HG03095 (cell line): ENCODE results near the gene PLSCR1.
"Not testable (repeated sequence)": the region's sequence is repeated elsewhere in the genome, so short reads cannot be mapped to it uniquely, and the experiment has no call there.

Experiments used
- ATAC-seq: cut with Tn5 transposase; IDR thresholded peaks from one replicate; pipeline ENCODE4 v1.9.1; 2021; ENCODE audit warnings: moderate library complexity; ENCODE audit not compliant: unreplicated experiment

PLSCR1 gene

DNA sequence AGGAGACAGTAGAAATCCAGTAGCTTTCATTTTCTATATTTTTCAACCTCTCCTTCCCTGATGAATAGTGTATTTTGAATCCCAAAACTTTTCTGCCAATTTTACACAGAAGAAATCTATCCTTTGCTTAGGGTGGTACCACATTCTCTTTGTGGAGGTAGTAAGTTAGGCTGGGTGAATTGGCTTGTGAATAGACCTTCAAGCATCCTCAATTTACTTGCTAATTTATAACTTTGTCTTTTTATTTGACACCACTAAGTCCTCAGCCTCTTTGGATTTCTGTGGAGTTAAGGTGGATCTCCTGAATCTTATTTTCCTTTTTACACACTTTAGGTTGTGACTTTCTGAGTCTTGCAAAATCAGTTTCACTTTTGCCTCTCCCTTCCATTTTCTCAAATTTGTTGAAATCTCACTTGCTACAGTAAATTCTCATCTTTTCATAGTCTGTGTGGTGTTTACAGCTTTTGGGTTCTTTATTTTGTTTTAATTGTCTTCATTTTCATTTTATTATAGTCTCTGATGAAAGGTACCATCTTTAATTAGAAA lies 5.7 kb upstream of the PLSCR1 start:
- no peak for ATAC-seq

DNA sequence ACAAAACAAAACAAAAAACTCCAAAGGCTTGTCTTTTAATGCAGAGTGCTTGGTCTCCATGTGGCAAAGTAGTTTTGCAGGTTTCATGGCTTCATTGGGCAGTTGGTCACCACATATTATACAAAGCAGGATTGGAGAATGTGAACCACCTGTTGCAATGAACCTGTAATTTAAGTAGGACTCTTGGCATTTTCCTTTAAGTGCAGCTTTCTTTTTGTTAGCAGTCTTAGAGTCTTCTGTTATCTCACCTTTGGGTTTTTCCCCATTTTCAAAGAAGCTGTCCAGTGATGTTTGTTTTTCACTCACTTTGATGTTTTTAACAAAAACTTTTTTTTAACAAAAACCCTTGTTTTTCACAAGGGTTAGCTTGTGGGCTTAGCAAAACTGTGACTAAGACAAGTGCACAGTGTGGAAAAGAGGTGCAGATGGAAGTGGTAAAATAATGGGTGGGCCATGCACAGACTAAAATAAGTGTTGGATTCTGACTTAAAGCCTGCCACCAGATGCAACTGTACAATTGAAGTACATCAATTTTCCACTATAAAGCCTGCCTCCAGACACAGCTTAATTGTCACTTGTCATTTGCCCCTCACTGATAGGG lies 2.9 kb upstream of the PLSCR1 start:
- no peak for ATAC-seq

DNA sequence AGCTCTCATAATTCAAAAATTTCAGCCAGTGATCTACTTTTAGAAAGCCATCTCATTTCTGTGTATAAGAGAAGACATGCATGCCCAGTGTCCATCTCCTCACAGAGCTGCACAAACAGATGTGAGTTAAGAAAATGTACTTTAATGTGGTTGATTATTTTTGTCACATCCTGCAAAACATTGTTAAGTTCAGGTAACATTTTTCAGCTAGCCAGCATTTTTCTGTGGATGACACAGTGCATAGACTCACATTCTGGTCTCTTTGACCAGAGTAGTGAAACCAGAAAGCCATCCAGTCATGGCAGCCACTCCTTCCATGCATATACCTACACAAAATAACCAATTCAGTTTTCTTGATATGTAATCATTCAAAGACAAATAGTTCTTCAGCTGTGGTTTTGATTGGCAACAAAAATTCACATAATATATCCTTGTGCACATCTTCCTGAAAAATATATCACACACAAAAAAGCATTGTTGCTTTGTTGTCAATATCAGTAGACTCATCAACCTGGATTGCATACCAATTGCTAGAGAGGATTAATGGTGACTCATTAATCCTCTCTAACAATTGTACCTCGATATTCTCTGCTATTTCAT lies 2.1 kb upstream of the PLSCR1 start:
- ATAC-seq: no peak

DNA sequence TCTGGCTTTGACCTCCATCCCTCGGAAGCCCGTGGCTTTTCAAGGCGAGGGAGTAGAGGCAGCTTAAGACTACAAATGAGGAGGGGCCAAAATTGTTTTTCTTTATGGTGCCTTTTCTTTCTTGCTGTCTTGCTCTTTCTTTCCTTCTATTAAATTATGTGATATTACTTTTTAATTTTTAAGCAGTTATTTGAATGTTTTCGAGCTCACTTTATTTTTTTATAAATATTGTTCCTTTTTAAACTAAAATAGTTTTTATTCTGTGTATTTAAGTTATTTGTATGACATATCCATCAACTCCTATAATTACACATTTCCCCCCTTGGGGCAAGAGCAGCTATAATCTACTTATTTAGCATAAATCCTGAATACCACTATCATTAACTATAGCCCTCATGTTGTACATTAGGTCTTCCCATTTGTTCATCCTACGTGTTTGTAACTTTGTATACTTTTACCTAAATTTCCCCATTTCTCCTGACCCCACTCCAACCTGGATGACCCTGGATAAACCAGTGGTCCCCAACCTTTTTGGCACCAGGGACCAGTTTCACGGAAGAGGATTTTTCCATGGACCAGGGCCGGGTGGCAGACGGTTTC lies 622 bp upstream of the PLSCR1 start:
- ATAC-seq: no peak

DNA sequence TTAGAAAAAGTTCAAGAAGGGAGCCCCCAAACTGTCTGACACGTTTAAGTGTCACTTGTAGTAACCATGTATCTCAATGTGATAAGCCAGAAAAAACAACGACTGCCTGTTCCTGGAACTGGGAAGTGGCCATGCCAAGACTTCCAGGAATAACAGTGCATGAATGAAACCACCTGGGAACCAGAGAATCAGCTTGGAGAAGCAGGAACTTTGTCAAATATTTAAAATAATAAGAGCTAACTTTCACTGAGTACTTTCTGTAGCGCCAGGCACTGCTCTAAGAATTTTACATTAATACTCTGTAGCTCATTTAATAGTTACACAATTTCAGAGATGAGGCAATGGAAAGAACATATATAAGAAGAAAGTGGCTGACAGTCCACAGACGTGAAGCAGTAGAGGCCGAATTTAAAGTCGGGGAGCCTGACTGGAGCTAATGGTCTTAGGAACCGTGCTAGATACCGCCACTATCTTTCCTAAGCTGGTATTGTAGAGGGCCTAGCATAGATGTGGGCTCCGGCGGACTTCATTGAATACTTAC lies 876 bp downstream of the PLSCR1 start:
- ATAC-seq: peak; percentile 23

DNA sequence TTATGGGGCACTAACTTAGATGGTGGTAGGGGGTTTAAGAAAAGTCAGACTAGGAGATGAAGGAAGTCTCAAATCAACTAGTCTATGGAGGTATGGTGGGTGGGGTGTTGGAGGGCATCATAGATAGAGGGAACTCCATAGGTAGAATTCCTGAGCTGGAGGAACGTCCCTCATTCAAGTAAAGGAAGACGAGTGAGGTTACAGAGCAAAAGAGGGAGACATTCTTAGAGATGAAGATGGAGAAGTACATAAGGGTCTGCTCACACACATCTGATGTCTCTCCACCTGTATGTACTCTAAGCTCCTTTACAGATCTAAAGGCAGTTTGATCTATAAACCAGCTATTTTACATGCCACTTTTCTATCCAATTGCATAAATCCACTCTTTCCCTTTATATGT lies 1.4 kb downstream of the PLSCR1 start:
- ATAC-seq: no peak

DNA sequence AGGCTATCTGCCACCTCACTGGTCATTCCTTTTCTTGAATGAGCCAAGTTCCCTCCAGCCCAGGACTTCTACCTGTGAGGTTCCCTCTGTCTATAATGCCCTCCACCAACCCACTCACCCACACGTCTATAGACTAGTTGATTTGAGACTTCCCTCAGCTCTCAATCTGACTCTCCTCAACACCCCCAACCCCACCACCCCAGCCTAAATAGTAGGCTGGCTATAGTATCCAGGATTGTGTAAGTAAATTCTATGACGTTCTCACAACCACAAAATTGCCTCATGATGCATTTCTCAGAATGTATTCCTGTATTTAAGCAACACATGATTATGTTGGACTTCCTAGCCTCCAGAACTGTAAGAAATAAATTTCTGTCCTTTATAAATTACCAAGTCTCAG lies 2.2 kb downstream of the PLSCR1 start:
- no peak for ATAC-seq

DNA sequence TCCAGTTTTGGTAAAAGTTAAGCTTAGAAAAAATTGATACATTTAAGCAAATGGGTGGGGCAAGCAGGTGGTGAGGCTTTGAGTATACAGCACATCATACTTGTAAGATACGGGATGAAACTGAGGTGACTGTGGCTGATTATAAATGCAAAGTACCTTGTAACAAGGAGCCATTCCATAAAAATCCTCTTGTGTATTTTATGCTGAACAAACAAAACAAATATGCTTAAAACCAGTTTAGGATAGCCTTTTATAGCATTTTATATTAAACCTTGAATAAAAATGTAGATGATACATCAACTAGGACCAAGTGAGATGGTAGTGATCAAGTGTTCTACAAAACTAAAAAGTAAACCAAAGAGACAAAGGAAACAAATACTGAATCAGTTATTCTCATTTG lies 3.4 kb downstream of the PLSCR1 start:
- ATAC-seq: no peak

DNA sequence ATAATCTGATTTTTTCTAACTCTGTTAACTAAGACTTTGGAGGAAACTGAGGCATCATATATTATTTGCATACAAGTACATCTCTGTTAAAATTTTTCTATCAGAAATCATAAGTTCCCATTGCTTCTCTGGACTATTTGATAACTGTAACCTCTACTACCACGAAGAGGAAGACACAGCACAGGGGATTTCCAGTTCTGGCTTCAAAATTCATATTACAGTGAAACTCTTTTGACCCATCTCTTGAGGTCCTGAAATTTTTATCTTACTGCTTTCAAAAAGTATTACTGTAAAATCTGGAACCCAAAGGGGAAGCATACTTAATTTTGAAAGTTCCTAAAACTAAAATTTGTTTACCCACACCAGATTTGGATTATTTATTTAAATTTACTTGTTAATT lies 4.2 kb downstream of the PLSCR1 start:
- ATAC-seq: no peak

DNA sequence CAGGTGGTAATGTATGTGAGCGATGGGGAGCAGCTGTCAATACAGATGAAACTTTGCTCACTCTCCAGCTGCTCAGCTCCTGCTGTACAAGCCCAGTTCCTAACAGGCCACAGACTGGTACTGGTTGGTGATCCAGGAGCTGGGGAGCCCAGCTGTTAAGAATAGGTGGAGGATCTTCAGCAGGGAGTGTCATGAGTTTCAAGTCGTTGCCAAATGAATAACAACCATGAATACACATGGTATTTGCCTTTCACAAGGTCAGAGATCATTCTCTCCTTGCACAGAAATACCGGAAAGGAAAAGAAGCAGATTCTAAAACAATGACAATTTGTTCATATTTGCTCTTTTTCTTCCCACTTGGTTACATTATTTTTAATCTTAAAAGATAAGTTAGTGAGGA lies 5.1 kb downstream of the PLSCR1 start:
- ATAC-seq: no peak

DNA sequence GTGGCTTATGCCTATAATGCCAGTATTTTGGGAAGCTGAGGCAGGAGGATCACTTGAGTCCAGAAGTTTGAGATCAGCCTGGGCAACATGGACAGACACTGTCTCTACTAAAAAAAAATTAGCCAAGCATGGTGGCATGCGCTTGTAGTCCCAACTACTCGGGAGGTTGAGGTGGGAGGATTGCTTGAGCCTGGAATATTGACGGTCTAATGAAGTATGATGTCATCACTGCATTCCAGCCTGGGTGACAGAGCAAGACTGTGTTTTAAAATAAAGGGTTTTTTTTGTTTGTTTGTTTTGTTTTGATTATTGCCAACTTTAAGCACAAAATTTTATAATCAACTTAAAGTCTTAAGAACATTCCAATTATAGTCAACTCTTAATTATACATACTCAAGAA lies 6.8 kb downstream of the PLSCR1 start:
- no peak for ATAC-seq

DNA sequence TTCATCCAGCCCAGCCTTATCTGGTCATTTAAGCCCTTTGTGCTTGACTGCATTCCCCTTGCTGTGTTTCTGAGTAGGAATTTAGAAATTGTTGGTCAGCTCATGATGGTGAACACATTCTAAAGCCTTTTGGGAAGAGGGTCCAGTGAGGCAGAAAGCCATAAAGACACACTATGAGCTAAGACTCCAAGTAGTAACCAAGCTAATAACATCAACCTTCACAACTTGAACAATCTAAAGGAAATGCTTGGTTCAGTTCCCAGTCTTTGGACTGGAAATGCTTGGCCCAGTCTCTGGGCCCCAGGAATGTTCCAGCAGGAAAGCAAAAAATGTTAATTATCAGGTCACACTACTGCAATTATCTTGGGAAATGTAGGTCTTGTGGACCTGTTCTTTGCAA lies 7.7 kb downstream of the PLSCR1 start:
- ATAC-seq: no peak

DNA sequence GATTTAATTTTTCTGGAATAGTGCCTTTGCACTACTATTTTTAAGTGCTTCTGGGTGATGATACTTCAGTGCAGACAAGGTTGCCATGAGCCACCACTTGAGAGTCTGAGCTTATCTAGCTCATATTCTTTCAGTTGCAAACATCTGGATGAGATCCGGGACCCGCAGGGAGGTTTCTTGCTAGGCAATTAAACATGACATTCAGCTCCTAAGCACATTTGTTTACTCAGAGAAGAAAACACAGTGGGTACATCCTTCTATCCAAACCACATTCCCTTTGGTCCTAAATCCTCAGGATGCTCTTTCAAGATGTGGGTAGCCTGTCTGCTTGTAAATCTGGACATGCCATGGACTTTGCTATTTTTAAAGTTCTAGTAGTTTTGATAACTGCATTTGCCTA lies 12.0 kb downstream of the PLSCR1 start:
- ATAC-seq: no peak

DNA sequence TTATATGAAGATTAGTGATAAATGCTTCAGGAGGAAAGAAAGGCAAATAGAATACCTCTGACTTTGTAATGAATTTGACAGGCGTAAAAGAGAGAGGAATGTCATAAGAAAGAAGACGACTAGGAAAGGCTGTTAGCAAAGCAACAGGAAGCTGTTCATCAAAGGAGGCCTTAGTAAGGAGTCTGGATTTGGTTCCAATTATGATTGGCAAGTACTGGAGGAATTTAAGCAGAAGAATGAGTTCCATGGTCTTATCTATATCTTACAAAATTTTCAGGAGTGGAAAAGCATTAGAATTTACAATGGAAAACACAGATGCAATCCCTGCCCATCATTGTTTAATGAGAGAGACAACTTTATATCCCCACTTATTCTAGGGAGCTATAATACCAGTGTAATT lies 13.8 kb downstream of the PLSCR1 start:
- no peak for ATAC-seq

DNA sequence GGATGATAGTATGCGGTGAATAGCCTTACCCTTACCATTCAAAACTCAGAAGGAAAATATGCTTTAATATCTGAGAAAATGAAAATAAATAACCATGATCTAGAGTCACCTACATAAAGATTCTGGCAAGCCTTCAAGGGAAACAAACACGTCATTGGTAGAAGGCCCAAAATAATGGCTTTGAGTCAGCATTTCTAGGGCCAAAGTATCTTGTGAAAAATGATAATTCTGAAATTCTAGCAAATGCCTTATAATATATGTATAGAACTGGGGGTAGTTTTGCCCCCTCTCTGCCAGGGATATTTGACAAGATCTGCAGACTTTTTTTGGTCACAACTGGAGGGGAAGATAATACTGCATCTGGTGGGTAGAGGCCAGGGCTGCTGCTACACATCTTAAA lies 15.4 kb downstream of the PLSCR1 start:
- no peak for ATAC-seq

DNA sequence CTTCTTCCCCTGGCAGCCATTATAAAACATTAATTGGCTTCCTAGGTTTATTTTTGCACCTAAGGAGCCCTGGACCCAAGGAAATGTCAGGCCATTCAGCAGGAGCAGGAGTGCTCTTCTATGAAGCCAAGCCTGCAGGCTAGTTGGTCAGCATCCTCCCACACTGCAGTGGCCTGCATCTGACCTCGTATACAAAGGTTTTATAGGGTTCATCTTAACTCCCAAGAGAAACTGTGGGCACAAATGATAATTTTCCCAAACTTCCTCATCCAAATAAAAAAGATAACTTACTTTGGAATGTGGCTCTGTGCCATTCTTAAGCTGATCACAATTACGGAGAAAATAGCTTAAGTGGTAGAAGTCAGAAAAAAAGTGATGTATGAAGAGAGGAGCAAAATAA lies 19.4 kb downstream of the PLSCR1 start:
- no peak for ATAC-seq

DNA sequence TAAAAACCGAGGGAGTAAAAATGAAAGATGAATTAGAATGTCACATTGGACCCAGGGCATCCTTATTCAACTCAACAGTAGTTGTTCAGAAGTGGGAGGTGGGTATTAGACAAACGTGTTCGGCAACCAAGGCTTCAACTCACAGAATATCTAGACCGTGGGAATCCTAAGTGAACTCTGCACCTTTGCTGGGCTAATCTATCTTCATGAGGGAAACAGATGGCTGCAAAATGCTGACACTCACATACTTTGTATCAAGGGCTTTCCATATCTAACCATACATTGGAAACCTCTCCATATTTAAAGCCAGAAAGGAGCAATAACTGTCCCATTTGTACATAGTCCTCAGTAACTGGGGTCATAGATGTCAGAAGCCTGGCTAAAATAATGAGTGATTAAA lies 20.9 kb downstream of the PLSCR1 start:
- no peak for ATAC-seq

DNA sequence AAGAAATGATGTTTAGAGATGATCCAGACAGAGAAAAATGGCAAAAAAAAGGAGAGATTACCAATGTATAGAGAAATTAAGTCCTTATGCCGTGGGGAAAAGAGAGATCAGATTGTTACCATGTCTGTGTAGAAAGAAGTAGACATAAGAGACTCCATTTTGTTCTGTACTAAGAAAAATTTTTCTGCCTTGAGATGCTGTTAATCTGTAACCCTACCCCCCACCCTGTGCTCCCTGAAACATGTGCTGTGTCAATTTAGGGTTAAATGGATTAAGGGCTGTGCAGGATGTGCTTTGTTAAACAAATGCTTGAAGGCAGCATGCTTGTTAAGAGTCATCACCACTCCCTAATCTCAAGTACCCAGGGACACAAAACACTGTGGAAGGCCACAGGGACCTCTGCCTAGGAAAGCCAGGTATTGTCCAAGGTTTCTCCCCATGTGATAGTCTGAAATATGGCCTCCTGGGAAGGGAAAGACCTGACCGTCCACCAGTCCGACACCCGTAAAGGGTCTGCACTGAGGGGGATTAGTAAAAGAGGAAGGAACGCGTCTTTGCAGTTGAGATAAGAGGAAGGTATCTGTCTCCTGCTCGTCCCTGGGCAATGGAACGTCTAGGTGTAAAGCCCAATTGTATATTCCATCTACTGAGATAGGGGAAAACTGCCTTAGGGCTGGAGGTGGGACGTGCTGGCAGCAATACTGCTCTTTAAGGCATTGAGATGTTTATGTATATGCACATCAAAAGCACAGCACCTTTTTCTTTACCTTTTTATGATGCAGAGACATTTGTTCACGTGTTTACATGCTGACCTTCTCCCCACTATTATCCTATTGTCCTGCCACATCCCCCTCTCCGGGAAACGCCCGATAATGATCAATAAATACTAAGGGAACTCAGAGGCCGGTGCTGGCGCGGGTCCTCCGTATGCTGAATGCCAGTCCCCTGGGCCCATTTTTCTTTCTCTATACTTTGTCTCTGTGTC lies 21.9 kb downstream of the PLSCR1 start:
- ATAC-seq: not testable (repeated sequence)

DNA sequence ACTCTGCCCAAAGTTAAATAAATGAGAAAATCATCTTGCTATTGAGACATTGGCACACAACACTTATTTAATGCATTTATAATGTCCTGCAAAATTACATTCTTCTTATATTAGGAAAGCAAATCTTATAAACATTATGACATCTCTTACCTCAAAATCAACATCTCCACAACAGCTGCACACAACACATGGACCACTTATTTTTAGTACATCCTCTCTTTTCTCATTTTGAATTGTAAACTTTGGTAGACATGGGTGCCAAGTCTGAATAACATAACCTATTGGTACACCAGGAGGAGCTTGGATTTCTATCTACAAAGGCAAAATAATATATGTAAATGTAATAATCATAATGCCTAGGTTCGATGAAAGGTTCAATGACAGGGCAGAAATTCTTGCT lies 23.0 kb downstream of the PLSCR1 start:
- no peak for ATAC-seq

DNA sequence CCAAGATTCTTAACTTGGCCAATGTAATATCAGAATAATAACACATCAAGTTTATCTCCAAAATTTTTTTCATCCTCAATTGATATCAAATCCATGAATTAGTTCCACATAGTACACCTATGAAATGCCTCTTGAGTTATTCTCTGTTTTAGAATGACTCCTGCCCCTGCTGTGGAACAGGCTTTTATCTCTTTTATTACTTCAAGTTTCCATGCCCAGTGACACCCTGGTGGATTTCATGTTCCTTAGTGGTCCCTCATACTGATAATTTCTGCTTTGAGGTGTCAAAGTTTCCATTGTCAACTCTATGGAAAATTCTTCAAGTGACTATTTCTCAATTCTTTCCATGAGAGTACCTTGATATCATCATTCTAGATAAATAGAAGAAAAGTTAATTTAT lies 24.6 kb downstream of the PLSCR1 start:
- no peak for ATAC-seq
